Fibroblast of skin of right quadriceps (primary cell): Measurements from ENCODE around the gene GALNT9.
"Not testable (repeated sequence)": the region's sequence is repeated elsewhere in the genome, so short reads cannot be mapped to it uniquely, and the experiment has no call there.

ENCODE experiments used
- DNase-seq: peaks from one replicate; pipeline ENCODE4 v3.0.0-alpha.2; 2013

GALNT9 gene

DNA sequence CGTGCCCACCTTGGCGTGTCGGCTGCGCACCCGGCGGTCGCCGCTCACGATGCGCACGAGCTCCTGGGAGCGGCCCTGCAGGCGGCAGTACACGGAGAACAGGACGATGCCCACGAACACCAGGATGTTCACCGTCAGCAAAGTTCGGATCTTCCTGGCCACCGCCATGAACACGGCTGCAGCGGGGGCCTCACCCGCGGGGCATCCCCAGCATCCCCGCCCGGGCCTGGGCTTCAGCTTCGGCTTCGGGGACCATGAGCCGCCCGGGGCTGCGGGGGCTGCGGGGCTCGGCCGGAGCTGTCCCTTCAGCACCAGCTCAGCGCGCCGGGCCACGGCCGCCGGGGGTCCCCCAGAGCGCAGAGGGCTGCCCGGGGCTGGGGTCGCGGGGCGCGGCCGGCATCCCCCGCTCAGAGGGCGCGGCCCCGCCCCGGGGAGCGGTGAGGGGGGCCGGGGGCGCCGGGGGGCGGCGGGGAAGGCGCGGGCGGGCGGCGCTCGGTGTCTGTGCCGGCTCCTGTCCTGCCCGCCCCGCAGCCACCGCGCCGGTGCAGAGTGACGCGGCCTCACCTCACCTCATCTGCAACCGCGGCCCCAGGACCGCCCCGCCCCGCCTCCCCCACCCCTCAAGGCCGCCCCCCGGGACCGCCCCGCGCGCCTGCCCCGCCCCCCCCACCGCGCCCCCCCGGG is at the start of gene GALNT9:
Gene GALNT9, minus strand, starts transcription at position 554 of the 684 bp plus-strand sequence. Its CDS starts 386 bp downstream, at position 168.
- peak; percentile 6 for DNase-seq

- not testable (repeated sequence) for DNase-seq
Observed at GRCh38 chr12:132379057-132379456, 49.7 kb upstream of the GALNT9 start.

DNA sequence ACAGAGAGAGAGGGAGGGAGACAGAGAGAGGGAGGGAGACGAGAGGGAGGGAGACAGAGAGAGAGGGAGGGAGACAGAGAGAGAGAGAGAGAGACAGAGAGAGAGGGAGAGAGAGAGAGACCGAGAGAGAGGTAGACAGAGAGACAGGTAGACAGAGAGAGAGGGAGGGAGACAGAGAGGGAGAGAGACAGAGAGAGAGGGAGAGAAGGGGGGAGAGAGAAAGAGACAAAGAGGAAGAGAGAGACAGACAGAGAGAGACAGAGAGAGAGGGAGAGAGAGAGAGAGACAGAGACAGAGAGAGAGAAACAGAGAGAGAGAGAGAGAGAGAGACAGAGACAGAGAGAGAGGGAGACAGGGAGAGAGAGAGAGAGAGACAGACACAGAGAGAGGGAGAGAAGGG is 47.8 kb upstream of the GALNT9 start:
- DNase-seq = no peak

DNA sequence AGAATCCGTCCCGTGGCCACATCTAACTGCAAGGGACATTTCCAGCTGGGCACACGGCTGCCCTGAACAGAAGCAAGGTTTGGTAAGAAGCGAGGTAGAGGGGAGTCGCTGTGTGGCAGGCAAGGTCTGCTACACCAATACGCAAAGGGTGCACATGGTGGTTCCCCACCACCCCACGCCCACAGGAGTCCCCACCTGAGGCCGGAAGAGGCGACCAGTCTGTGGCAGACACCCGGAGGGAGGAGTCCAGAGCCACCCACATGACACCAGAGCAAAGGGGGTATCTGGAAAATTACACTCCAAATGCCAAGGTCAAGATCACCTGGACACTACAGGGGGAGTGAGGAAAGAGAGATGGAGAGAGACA is 47.1 kb upstream of the GALNT9 start:
- no peak for DNase-seq

GRCh38 chr12:132375747-132376463 is 46.5 kb upstream of the GALNT9 start:
- DNase-seq = no peak

DNA sequence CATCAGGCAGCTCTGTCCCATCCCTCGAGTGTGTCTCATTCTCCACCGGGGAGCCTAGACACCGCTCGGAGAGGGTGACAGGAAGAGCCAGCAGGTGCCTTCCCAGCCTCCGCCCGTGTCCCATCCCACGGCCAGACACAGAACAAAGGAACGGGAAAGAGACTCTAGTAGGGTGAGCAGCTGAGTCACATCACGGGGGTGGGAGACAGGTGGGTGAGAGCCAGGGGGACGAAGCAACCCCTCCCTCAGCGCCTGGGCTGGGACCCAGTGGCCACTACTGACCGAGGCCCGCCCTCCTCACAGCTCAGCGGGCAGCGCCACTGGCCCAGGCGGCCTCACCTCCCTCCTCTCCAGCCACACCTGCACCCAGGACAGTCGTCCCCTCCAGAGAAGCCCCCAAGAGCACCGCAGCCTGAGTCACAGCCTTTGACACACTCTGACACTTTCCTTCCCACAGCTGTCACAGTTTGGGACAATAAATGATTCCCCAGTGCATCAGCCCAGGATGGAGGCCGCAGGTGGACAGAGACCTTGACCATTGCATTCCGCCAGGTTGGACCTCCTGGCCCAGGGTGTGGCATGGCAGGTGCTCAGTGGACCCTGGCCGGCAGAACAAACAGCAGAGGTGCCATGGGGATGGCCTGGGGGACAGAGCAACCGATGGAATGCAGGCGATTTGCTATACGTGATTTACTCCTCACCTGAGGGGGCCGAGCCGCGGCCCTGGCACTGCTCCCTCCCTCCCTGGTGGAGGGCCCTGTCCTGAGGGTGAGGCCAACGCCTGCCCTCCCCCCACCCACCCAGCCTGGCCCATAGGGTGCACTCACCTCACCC is 45.4 kb upstream of the GALNT9 start:
- DNase-seq = no peak

GRCh38 chr12:132373901-132374611 is 44.7 kb upstream of the GALNT9 start:
- DNase-seq = no peak

GRCh38 chr12:132367852-132368251 is 38.5 kb upstream of the GALNT9 start:
- no peak for DNase-seq

DNA sequence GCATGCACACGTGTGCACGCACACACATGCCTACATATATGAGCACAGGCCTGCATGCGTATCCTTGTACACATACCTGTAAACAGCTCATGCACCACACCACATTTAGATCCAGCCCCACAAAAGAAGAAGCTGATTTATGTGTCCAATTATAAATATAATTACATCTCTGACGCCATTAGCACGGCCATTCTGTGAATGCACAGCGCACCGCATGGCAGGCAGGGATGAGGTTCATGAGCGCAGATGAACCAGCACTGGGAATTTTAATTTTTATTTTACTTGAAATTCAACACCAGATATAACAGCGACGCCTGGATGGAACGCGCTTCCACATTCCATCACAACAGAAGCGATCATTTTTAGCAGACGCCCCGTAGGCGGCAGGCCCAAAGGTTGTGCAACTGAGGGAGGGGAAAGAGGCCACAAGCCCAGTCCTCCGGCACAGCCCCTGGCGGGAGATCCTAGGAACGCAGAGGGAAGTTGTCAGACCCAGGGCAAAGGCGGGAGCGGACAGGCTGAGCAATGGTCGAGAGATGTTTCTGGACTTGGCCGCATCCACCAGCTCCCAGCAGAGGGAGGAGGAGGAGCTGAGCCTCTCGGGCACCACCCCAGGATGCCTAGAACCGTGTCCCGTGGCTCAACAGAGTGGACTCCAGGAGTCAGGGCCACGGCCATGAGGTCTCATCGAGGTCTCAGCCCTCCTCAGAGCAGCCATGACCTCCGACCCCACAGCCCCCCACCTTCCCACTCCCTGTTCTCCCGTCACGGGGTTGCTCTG is 37.9 kb upstream of the GALNT9 start:
- DNase-seq = no peak

DNA sequence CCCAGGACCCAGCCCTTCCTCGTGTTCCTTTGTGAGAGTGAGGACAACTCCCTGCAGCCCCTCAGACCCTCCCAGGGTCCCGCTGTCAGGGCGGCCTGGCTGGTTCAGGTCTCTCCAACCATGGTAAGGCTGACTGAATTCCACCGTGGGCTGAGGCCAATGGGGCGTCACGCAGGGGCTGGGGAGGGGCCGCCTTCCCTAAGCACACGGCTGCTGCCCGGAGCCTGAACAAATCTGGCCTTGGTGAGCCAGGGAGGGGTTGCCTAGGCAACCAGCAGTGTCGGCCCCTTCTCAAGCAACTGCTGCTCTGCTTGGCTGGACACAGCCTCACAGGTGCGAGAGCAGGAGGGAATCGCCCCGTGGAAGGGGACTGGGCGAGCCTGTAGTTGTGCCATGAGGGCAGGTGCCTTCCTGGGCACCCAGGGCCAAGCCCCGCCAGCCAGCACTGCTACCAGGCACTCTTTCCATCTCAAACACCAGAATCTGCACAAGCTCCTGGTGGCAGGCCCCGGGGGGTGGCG is 37.0 kb upstream of the GALNT9 start:
- DNase-seq = no peak

- DNase-seq = no peak
Observed at GRCh38 chr12:132365226-132365625, 35.8 kb upstream of the GALNT9 start.

DNA sequence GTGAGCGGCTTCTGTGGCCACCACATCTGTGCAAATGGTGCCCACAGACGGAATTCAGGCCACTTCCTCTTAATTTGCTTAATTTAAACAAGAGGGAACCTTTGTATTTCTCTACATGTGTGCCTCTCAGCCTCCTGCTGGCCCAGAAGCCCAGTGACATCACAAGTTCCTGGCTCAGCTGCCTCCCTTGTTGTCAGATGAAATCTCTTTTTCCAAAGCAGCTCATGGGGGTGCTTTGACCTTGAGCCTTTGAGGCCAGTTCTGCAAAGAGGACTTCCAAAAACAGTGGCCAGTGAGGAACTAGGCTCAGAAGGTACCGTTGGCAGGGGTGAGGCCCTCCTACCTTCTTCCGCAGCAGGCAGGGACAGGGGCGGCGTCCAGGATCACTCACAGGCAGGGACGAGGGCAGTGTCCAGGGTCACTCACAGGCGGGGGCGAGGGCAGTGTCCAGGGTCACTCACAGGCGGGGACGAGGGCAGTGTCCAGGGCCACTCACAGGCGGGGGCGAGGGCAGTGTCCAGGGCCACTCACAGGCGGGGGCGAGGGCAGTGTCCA is 35.0 kb upstream of the GALNT9 start:
- DNase-seq = no peak

DNA sequence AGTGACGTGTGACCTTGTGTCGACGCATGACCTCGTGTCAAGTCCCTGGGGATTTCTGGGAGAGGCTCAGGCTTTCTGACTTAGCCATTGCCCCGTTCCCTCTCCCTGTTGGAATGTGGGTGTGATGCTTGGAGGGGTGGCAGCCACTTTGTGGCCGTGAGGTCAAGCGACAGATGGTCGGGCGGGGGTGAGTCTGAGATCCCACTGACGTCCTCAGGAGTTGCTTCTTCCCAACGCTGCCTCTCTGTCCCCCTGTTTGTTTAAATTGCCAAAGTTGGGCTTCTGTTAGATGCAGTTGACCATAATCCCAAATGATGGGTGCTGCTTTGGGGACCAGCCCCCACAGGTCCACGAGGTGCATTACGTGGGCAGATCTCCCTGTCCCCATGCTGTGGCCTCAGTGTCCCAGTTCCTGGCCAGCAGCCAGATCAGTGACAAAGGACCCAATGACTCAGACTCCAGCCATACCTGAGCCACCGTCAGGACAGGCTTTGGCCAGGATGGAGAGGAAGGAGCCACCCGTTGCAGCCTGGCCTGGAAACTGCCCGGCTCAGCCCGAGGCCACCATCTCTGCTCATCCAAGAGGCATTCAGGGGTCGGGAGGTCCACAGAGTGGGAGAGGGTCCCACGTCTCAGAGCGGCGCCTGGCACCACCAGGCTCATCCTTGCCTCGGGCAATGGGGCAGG is 34.4 kb upstream of the GALNT9 start:
- DNase-seq = no peak

- DNase-seq = no peak
Observed at GRCh38 chr12:132362996-132363660, 33.7 kb upstream of the GALNT9 start.

DNA sequence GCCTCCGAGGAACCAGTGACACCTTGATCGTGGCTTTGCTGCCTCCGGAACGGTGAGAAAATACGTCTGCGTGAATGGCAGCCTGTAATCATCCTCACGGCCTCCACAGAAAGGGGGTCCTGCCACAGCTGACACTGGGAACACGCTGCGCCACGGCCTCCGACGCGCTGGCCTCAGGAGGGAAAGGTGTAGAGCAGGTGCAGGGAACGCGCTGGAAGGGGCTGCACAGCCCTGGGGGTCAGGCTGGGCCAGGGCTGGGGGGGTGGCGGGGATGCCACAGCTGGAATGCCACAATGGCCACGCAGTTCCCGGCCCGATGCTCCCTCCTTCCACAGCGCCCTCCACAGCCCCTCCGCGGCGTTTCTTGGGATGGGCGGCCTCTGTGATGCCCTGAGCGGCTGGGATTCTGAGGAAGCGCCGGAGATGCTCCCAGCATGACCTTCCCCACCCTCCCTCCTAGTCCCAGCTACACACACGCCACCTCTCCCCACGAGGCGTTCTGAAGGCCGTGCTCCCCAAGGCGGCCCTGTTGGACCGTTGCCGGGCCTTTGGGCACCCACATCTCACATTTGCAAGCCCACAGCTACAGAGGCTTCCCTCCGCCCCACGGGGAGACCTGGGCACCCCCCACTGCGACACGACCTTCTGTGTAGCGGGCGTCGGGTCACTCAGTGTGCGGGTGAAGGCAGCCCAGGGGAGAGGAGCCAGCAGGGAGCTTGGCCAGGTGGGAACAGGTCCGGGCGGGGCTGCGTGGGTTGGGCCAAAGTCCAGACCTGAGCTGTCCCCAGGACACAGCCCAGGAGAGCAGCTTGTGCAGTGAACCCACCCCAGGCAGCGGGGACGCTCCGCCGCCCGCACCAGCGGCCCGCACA is 31.8 kb upstream of the GALNT9 start:
- DNase-seq = no peak

DNA sequence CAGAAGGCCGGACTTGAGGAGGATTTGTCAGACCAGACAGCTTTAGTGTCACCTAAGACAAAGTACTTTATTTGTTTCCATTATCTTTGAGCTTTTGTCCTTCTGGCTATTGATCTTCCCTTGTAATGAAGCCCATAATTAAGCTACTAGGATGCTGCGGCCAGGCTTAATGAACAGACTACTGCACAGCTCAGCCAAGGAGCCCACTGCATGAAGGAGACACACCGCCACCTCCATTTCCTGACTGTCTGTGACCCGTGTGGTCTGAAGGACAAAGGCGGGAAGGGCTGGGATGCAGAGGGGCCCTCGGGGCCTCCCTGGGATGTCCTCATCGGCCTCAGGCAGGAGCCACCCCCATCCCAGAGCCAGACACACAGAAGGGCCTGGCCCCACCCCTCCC is 31.0 kb upstream of the GALNT9 start:
- no peak for DNase-seq

DNA sequence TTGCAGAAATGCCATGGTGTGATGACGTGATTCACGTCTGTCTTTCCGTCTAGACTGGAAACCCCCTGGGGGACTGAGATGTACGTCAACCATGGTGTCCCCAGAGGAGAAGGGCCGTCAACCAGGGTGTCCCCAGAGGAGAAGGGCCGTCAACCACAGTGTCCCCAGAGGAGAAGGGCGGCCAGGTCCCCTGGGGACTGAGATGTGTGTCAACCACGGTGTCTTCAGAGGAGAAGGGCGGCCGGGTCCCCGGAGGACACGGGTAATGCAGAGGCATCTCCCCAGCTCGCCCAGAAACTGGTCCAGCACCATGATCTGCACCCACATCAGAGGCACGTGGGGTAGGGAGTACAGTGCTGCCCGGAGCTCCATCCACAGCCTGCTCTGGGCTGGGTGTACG is 30.6 kb upstream of the GALNT9 start:
- no peak for DNase-seq

GRCh38 chr12:132359551-132359950 is 30.2 kb upstream of the GALNT9 start:
- no peak for DNase-seq
